Measurements from ENCODE around the gene ADAM22.

ADAM22 gene

DNA sequence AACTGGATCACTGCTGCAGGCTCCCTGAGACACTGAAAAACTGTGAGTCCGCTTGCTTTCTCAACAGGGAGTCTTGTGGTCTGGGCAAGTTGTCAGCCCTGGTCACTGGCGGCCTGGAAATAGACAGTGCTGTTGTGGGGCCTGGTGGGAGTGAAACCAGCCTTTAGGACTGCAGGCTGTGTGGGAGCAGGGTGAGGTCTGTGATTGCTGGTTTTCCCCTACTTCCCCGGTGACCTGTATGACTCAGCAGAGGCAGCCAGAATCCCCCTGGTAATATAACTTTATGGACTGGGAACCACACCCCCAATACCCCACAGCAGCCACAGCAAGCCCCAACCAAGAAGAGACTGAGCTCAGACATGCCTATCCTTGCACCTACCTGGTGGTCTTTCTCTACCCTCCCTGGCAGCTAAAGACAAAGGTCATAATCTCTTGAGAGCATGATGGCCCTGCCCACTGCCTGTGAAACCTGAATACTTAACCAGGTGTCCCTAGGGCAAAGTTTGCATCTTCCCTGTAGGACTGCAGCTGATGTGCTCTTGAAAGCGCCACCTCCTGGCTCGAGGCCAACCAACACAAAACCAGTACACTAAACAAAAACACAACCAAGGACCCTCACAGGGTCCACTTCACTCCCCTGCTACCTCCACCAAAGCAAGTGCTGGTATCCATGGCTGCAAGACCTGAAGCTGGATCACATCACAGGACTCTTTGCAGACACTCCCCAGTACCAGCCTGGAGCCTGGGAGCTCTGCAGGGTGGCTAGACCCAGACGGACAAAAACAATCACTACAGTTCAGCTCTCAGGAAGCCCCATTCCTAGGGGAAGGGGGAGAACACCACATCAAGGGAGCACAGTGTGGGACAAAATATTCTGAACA lies 7.2 kb upstream of the ADAM22 start:
- no peak for TF ChIP-seq POLR2AphosphoS5 (IDR thresholded peaks at IDR 0.05; ENCODE audit: low read depth, low read length)
- TF ChIP-seq SIN3A (IDR thresholded peaks at IDR 0.05; ENCODE audit: borderline replicate concordance, insufficient read depth, low read length) = no peak
- TF ChIP-seq, protein P1, sequence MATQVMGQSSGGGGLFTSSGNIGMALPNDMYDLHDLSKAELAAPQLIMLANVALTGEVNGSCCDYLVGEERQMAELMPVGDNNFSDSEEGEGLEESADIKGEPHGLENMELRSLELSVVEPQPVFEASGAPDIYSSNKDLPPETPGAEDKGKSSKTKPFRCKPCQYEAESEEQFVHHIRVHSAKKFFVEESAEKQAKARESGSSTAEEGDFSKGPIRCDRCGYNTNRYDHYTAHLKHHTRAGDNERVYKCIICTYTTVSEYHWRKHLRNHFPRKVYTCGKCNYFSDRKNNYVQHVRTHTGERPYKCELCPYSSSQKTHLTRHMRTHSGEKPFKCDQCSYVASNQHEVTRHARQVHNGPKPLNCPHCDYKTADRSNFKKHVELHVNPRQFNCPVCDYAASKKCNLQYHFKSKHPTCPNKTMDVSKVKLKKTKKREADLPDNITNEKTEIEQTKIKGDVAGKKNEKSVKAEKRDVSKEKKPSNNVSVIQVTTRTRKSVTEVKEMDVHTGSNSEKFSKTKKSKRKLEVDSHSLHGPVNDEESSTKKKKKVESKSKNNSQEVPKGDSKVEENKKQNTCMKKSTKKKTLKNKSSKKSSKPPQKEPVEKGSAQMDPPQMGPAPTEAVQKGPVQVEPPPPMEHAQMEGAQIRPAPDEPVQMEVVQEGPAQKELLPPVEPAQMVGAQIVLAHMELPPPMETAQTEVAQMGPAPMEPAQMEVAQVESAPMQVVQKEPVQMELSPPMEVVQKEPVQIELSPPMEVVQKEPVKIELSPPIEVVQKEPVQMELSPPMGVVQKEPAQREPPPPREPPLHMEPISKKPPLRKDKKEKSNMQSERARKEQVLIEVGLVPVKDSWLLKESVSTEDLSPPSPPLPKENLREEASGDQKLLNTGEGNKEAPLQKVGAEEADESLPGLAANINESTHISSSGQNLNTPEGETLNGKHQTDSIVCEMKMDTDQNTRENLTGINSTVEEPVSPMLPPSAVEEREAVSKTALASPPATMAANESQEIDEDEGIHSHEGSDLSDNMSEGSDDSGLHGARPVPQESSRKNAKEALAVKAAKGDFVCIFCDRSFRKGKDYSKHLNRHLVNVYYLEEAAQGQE (IDR thresholded peaks at IDR 0.05; ENCODE audit: insufficient read depth in 1 of 2, low read depth in 2 of 2, low read length in 2 of 2) = no peak
- no peak for TF ChIP-seq TAF1 (IDR thresholded peaks at IDR 0.05; ENCODE audit: borderline replicate concordance, insufficient read depth, low read length)
- no peak for TF ChIP-seq FOXP2 (optimal IDR thresholded peaks at IDR 0.05; ENCODE audit: borderline replicate concordance, extremely low read depth, extremely low read length, insufficient read depth)

DNA sequence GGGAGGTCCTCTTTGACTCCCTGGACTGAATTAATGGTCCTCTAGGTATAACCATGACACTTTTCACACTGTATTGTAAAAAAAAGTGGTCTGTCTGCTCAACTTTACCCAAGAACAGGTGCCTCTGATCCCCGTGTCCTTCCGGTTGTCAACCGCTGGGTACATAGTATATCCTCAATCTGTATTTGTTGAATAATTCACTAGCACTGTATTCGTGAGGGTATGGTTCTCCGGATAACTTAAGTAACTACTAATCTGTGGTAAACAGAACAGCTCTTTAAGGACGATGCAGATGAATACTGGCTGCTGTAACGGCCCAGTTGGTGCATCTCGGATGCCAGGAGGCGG lies 472 bp upstream of the ADAM22 start:
- no peak for TF ChIP-seq TAF1 (IDR thresholded peaks at IDR 0.05; ENCODE audit: borderline replicate concordance, insufficient read depth, low read length)
- TF ChIP-seq, protein P1 (IDR thresholded peaks at IDR 0.05; ENCODE audit: insufficient read depth in 1 of 2, low read depth in 2 of 2, low read length in 2 of 2) = no peak
- no peak for TF ChIP-seq POLR2AphosphoS5 (IDR thresholded peaks at IDR 0.05; ENCODE audit: low read depth, low read length)
- no peak for TF ChIP-seq SIN3A (IDR thresholded peaks at IDR 0.05; ENCODE audit: borderline replicate concordance, insufficient read depth, low read length)
- no peak for TF ChIP-seq FOXP2 (optimal IDR thresholded peaks at IDR 0.05; ENCODE audit: borderline replicate concordance, extremely low read depth, extremely low read length, insufficient read depth)

DNA sequence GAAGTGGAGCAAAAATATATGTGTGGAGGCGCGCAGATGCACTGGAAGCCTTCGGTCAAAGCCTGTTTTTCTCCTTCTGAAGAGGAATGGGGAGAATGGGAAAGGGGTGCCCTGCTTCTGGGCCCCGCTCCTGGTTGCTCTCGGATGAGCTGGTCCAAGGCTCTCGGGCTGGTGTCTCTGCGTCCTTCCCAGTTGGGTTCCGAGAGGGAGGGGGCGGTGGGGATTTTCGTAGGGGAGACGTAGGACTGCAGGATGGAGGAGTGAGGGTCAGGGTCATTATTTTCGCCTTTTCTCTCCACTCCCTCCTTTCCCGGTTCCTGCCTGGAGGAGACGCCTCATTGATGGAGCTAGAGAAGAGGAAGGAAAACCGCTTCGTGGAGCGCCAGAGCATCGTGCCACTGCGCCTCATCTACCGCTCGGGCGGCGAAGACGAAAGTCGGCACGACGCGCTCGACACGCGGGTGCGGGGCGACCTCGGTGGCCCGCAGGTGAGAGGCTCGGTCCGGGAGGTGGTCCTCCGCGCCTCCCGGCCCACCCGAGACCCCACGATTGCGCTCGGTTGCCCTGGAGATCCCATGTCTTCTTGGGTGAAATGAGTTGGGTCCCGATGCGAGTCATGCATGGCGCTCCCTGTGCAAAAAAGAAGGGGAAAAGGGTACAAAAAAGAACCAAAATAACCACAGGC lies 790 bp downstream of the ADAM22 start:
- TF ChIP-seq POLR2AphosphoS5 (IDR thresholded peaks at IDR 0.05; ENCODE audit: low read depth, low read length) (no peak), SIN3A (IDR thresholded peaks at IDR 0.05; ENCODE audit: borderline replicate concordance, insufficient read depth, low read length) (no peak)

DNA sequence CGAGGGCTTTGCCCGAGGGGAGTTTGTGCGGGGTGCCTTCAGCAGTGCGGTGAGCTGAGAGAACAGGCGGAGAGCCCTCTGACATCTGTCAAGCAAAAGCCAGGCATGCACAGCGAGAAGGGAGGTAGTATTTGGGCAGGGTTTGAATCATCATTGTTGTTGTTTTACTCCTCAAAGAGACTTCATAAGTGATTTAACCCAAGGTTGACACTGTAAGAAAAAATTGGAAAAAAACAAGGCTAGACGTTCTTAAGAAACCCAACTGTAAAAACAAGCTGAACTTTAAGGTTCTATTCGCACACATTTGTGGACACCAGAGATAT lies 1.3 kb downstream of the ADAM22 start:
- no peak for TF ChIP-seq SIN3A (IDR thresholded peaks at IDR 0.05; ENCODE audit: borderline replicate concordance, insufficient read depth, low read length)
- TF ChIP-seq, protein P1 (IDR thresholded peaks at IDR 0.05; ENCODE audit: insufficient read depth in 1 of 2, low read depth in 2 of 2, low read length in 2 of 2) = no peak
- TF ChIP-seq POLR2AphosphoS5 (IDR thresholded peaks at IDR 0.05; ENCODE audit: low read depth, low read length) = no peak

DNA sequence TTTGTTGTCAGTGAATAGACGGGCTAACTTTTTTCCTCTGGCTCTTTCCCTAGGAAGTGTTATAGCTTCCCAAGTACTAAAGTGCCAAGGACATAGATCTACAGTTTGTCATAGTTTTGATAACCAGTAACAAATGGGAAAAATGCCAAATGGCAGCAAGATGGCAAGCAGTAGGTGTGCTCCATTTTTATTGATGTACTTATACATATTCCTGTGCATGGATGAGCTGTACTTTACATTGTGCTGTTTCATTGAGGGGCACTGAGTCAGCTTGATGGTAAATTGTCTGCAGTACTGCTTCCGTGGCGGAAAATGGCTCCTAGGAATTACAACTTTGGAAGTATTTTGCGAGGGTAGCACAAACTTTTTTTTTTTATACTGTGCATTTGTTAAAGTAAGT lies 7.1 kb downstream of the ADAM22 start:
- no peak for TF ChIP-seq TAF1 (IDR thresholded peaks at IDR 0.05; ENCODE audit: borderline replicate concordance, insufficient read depth, low read length)
- TF ChIP-seq, protein P1 (IDR thresholded peaks at IDR 0.05; ENCODE audit: insufficient read depth in 1 of 2, low read depth in 2 of 2, low read length in 2 of 2) = no peak
- TF ChIP-seq SIN3A (IDR thresholded peaks at IDR 0.05; ENCODE audit: borderline replicate concordance, insufficient read depth, low read length) = no peak
- TF ChIP-seq FOXP2 (optimal IDR thresholded peaks at IDR 0.05; ENCODE audit: borderline replicate concordance, extremely low read depth, extremely low read length, insufficient read depth) = no peak
- TF ChIP-seq POLR2AphosphoS5 (IDR thresholded peaks at IDR 0.05; ENCODE audit: low read depth, low read length) = no peak

Data from PFSK-1 (cell line).